Measurements from ENCODE around the gene NFATC3.

NFATC3 gene

DNA sequence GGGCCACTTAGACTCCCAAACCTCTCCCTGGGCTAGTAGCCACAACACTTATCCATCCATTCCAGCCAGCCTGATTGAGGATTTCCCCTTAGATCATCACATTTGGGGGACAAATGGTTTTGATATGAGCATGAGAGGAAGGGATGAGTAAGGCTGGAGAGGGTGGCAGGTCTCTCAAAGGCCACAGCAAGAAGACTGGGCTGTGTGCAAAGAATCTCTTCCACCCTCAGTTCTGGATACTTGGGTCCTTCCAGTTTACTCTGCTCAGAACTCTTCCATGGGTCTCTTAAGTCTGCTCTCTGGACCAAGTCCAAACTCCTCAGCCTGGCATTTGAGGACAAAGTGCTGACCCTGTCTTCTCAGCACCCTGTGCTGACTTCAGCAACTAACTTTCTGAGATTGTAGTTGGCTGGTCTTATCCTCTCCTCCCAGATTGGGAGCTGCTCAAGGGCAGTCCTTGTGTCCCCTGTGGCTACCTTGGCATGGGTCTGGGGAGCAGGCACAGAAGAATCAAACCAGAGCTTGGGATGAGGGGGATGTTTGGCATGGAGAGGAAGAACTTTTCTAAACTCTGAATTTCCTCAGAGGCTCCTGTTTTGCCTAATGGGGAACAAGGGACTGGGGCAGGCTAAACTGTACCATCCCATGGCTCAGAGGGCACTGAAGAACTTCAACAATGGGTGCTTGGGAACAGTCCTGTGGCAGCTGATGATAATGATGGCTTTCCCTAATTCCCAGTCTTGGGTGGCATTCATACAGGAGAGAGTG, 3.1 kb upstream of the NFATC3 start:
- Histone ChIP-seq H3K4me1 (ENCODE audit: control insufficient read depth in 1 of 2, insufficient read depth in 2 of 2, low read length in 2 of 2) (peaks cover 4 to 14% of the 10 kb centered on the region in 2 experiments), H3K23ac (ENCODE audit: low read length) (no peak overlapping the region), H3K4ac (ENCODE audit: low read depth, low read length) (no peak overlapping the region), H3K18ac (ENCODE audit: low read length) (no peak overlapping the region), H4K91ac (ENCODE audit: low read depth, low read length) (no peak overlapping the region), H2BK5ac (ENCODE audit: low read depth, low read length, poor library complexity) (no peak overlapping the region), H3K79me1 (ENCODE audit: low read length) (peaks cover 19% of the 10 kb centered on the region), H2AK5ac (ENCODE audit: low read length) (no peak overlapping the region), H3K27me3 (ENCODE audit: insufficient read depth, low read length) (no peaks in the 10 kb centered on the region), H3K9ac (ENCODE audit: low read length) (no peak overlapping the region), H3K79me2 (ENCODE audit: control insufficient read depth, insufficient read depth, low read length, poor library complexity) (peaks cover 9% of the 10 kb centered on the region), H2BK12ac (ENCODE audit: low read length) (no peak overlapping the region), H2AFZ (ENCODE audit: insufficient read depth, low read length, poor library complexity) (no peak overlapping the region), H3K4me3 (ENCODE audit: low read depth, low read length) (no peak overlapping the region), H2BK120ac (ENCODE audit: insufficient read depth, low read length, poor library complexity) (no peak overlapping the region), H3K14ac (ENCODE audit: low read length) (no peak overlapping the region), H3K27ac (ENCODE audit: low read depth, low read length) (no peak overlapping the region), H3K4me2 (ENCODE audit: low read length) (no peak overlapping the region), H3K36me3 (ENCODE audit: control insufficient read depth in 1 of 2, insufficient read depth in 2 of 2, low read length in 2 of 2) (peaks cover 16 to 20% of the 10 kb centered on the region in 2 experiments), H3K9me3 (ENCODE audit: insufficient read depth, low read depth, low read length) (peaks cover 2% of the 10 kb centered on the region), H4K12ac (ENCODE audit: low read depth, low read length) (no peak overlapping the region), H4K8ac (ENCODE audit: low read depth, low read length) (no peak overlapping the region)
- DNase-seq, result no peak

DNA sequence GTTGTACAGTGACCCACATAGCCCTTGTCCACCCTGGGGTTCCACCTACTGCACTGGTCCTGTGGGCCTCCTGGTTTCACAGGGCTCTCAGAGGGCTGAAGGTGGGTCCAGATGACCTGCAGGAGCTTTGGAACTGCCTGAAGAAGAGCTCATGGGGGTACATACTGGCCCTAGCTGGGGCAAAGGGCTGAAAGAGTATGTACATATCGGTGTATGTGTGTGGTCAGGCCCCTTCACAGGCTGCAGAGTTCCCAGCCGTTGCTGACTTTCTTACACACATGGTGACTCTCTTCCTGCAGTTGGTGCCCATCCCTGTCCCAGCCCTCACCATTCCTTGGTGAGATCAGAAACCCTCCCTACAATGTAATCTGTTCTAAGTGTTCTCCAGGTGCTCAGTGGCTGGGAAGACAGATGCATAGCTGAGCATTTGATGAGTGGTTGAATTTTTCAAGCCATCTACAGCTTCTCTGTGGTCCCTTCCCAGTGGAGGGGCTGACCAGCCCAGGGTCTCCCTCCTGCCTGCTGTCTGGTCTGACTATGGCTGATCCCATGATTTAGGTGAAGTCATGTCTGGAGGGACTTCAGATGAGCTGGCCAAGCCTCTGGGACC, 2.4 kb upstream of the NFATC3 start:
- WGBS (ENCODE audit: extremely low coverage, insufficient coverage, insufficient read length), result no CpG with 5 or more reads among the region's 2 CpGs
- Histone ChIP-seq H3K9me3 (ENCODE audit: insufficient read depth, low read depth, low read length) (peaks cover 2% of the 10 kb centered on the region), H2AFZ (ENCODE audit: insufficient read depth, low read length, poor library complexity) (no peak overlapping the region), H4K12ac (ENCODE audit: low read depth, low read length) (no peak overlapping the region), H3K36me3 (ENCODE audit: control insufficient read depth in 1 of 2, insufficient read depth in 2 of 2, low read length in 2 of 2) (peaks cover 12 to 15% of the 10 kb centered on the region in 2 experiments), H3K23ac (ENCODE audit: low read length) (no peak overlapping the region), H3K79me2 (ENCODE audit: control insufficient read depth, insufficient read depth, low read length, poor library complexity) (peaks cover 9% of the 10 kb centered on the region), H3K4me2 (ENCODE audit: low read length) (no peak overlapping the region), H3K79me1 (ENCODE audit: low read length) (peaks cover 19% of the 10 kb centered on the region), H2AK5ac (ENCODE audit: low read length) (no peak overlapping the region), H3K27me3 (ENCODE audit: insufficient read depth, low read length) (no peaks in the 10 kb centered on the region), H2BK120ac (ENCODE audit: insufficient read depth, low read length, poor library complexity) (no peak overlapping the region), H3K4me3 (ENCODE audit: low read depth, low read length) (no peak overlapping the region), H3K9ac (ENCODE audit: low read length) (no peak overlapping the region), H3K4ac (ENCODE audit: low read depth, low read length) (no peak overlapping the region), H2BK12ac (ENCODE audit: low read length) (no peak overlapping the region), H3K18ac (ENCODE audit: low read length) (no peak overlapping the region), H4K8ac (ENCODE audit: low read depth, low read length) (no peak overlapping the region), H3K14ac (ENCODE audit: low read length) (no peak overlapping the region), H4K91ac (ENCODE audit: low read depth, low read length) (no peak overlapping the region), H3K4me1 (ENCODE audit: control insufficient read depth in 1 of 2, insufficient read depth in 2 of 2, low read length in 2 of 2) (peaks cover 4 to 14% of the 10 kb centered on the region in 2 experiments), H3K27ac (ENCODE audit: low read depth, low read length) (no peak overlapping the region), H2BK5ac (ENCODE audit: low read depth, low read length, poor library complexity) (no peak overlapping the region)
- no peak for DNase-seq

DNA sequence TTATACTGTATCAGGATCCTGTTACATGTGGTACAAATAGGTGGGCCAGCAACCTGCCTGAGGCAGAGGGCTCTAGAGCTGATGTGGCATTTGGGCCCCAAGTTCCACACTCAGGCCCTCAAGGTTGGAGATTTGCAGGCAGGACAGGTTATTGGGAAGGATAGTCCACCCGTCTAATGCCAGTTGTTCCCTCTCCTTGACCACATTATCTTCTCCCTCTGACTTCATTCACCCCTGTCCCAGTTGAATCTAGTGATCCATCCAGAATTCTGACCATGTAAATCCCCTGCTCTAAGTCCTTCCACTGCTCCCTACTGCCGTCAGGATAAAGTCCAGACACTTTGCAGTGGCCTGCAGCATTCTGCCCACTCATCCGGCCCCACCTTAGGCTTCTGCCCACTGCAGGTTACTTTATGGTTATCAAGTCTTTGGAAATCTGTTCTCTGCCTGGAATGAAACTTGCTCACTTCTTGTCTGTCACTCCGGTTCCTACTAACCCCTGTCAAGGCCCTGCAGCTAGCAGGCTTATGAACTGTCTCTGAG, 1.9 kb upstream of the NFATC3 start:
- peak overlapping the region; percentile 20 for H3K9ac ChIP-seq (ENCODE audit: low read length)
- no peak overlapping the region for H3K27ac ChIP-seq (ENCODE audit: low read depth, low read length)
- H3K36me3 ChIP-seq (ENCODE audit: control insufficient read depth in 1 of 2, insufficient read depth in 2 of 2, low read length in 2 of 2), result peaks cover 8 to 10% of the 10 kb centered on the region in 2 experiments
- DNase-seq, result no peak
- no peak overlapping the region for H2AFZ ChIP-seq (ENCODE audit: insufficient read depth, low read length, poor library complexity)
- H4K8ac ChIP-seq (ENCODE audit: low read depth, low read length), result no peak overlapping the region
- H3K4me3 ChIP-seq (ENCODE audit: low read depth, low read length), result no peak overlapping the region
- H3K27me3 ChIP-seq (ENCODE audit: insufficient read depth, low read length), result no peaks in the 10 kb centered on the region
- H4K12ac ChIP-seq (ENCODE audit: low read depth, low read length), result no peak overlapping the region
- H3K79me1 ChIP-seq (ENCODE audit: low read length), result peaks cover 19% of the 10 kb centered on the region
- H3K4me2 ChIP-seq (ENCODE audit: low read length), result peak overlapping the region; percentile 70
- H3K18ac ChIP-seq (ENCODE audit: low read length), result no peak overlapping the region
- peaks cover 4 to 14% of the 10 kb centered on the region in 2 experiments for H3K4me1 ChIP-seq (ENCODE audit: control insufficient read depth in 1 of 2, insufficient read depth in 2 of 2, low read length in 2 of 2)
- peaks cover 9% of the 10 kb centered on the region for H3K79me2 ChIP-seq (ENCODE audit: control insufficient read depth, insufficient read depth, low read length, poor library complexity)
- H2BK5ac ChIP-seq (ENCODE audit: low read depth, low read length, poor library complexity), result no peak overlapping the region
- peaks cover 2% of the 10 kb centered on the region for H3K9me3 ChIP-seq (ENCODE audit: insufficient read depth, low read depth, low read length)
- H4K91ac ChIP-seq (ENCODE audit: low read depth, low read length), result no peak overlapping the region
- no peak overlapping the region for H2BK120ac ChIP-seq (ENCODE audit: insufficient read depth, low read length, poor library complexity)
- no CpG with 5 or more reads among the region's 4 CpGs for WGBS (ENCODE audit: extremely low coverage, insufficient coverage, insufficient read length)
- H3K4ac ChIP-seq (ENCODE audit: low read depth, low read length), result no peak overlapping the region
- H3K14ac ChIP-seq (ENCODE audit: low read length), result no peak overlapping the region
- H2BK12ac ChIP-seq (ENCODE audit: low read length), result no peak overlapping the region
- no peak overlapping the region for H2AK5ac ChIP-seq (ENCODE audit: low read length)
- H3K23ac ChIP-seq (ENCODE audit: low read length), result no peak overlapping the region

GRCh38 chr16:68083861-68084503, 1.2 kb upstream of the NFATC3 start:
- Histone ChIP-seq H3K27me3 (ENCODE audit: insufficient read depth, low read length) (no peaks in the 10 kb centered on the region), H3K9ac (ENCODE audit: low read length) (peak overlapping the region; percentile 49), H3K18ac (ENCODE audit: low read length) (peak overlapping the region; percentile 67), H2BK12ac (ENCODE audit: low read length) (peak overlapping the region; percentile 1), H3K4me1 (ENCODE audit: control insufficient read depth in 1 of 2, insufficient read depth in 2 of 2, low read length in 2 of 2) (peaks cover 4 to 14% of the 10 kb centered on the region in 2 experiments), H3K4me2 (ENCODE audit: low read length) (peak overlapping the region; percentile 70), H2BK5ac (ENCODE audit: low read depth, low read length, poor library complexity) (peak overlapping the region; percentile 44), H3K14ac (ENCODE audit: low read length) (peak overlapping the region; percentile 47), H3K79me2 (ENCODE audit: control insufficient read depth, insufficient read depth, low read length, poor library complexity) (peaks cover 10% of the 10 kb centered on the region), H3K36me3 (ENCODE audit: control insufficient read depth in 1 of 2, insufficient read depth in 2 of 2, low read length in 2 of 2) (peaks cover 2 to 3% of the 10 kb centered on the region in 2 experiments), H3K23ac (ENCODE audit: low read length) (no peak overlapping the region), H3K79me1 (ENCODE audit: low read length) (peaks cover 19% of the 10 kb centered on the region), H3K27ac (ENCODE audit: low read depth, low read length) (peak overlapping the region; percentile 80), H2BK120ac (ENCODE audit: insufficient read depth, low read length, poor library complexity) (peak overlapping the region; percentile 9), H4K8ac (ENCODE audit: low read depth, low read length) (peak overlapping the region; percentile 90), H2AFZ (ENCODE audit: insufficient read depth, low read length, poor library complexity) (peak overlapping the region; percentile 85), H4K12ac (ENCODE audit: low read depth, low read length) (peak overlapping the region; percentile 79), H3K4me3 (ENCODE audit: low read depth, low read length) (peak overlapping the region; percentile 74), H3K9me3 (ENCODE audit: insufficient read depth, low read depth, low read length) (peaks cover 2% of the 10 kb centered on the region), H4K91ac (ENCODE audit: low read depth, low read length) (peak overlapping the region; percentile 88), H2AK5ac (ENCODE audit: low read length) (peak overlapping the region; percentile 16), H3K4ac (ENCODE audit: low read depth, low read length) (peak overlapping the region; percentile 5)
- no CpG with 5 or more reads among the region's 21 CpGs for WGBS (ENCODE audit: extremely low coverage, insufficient coverage, insufficient read length)
- peak in 1 of 2 donors; percentile 47 for DNase-seq
